ENCODE results near the gene SLC39A11.
"Not testable (repeated sequence)": the region's sequence is repeated elsewhere in the genome, so short reads cannot be mapped to it uniquely, and the experiment has no call there.

Gene SLC39A11

GRCh38 chr17:72734613-72735012 is 357.9 kb downstream of the SLC39A11 start:
- no peak for DNase-seq

GRCh38 chr17:72733619-72734282 is 358.7 kb downstream of the SLC39A11 start:
- DNase-seq = no peak

GRCh38 chr17:72732893-72733618 is 359.4 kb downstream of the SLC39A11 start:
- DNase-seq = no peak

GRCh38 chr17:72730077-72730476 is 362.4 kb downstream of the SLC39A11 start:
- no peak for DNase-seq

- peak; percentile 8 for DNase-seq
Observed at GRCh38 chr17:72726936-72727335, 365.6 kb downstream of the SLC39A11 start.

GRCh38 chr17:72725433-72726068 is 366.9 kb downstream of the SLC39A11 start:
- DNase-seq = peak; percentile 64

- peak; percentile 75 for DNase-seq
Observed at GRCh38 chr17:72724267-72724666, 368.2 kb downstream of the SLC39A11 start.

- DNase-seq = no peak
Observed at GRCh38 chr17:72723711-72724110, 368.8 kb downstream of the SLC39A11 start.

GRCh38 chr17:72720494-72720825 is 372.0 kb downstream of the SLC39A11 start:
- DNase-seq = no peak

GRCh38 chr17:72719578-72720493 is 372.7 kb downstream of the SLC39A11 start:
- no peak for DNase-seq

- no peak for DNase-seq
Observed at GRCh38 chr17:72719206-72719577, 373.3 kb downstream of the SLC39A11 start.

- no peak for DNase-seq
Observed at GRCh38 chr17:72717676-72718075, 374.8 kb downstream of the SLC39A11 start.

GRCh38 chr17:72717276-72717675 is 375.2 kb downstream of the SLC39A11 start:
- DNase-seq = no peak

GRCh38 chr17:72715906-72716572 is 376.4 kb downstream of the SLC39A11 start:
- DNase-seq = peak; percentile 96

GRCh38 chr17:72714357-72714966 is 378.0 kb downstream of the SLC39A11 start:
- no peak for DNase-seq

- no peak for DNase-seq
Observed at GRCh38 chr17:72713701-72714100, 378.8 kb downstream of the SLC39A11 start.

- no peak for DNase-seq
Observed at GRCh38 chr17:72711521-72712310, 380.8 kb downstream of the SLC39A11 start.

GRCh38 chr17:72710834-72711233 is 381.7 kb downstream of the SLC39A11 start:
- DNase-seq = no peak

GRCh38 chr17:72710202-72710601 is 382.3 kb downstream of the SLC39A11 start:
- no peak for DNase-seq

- DNase-seq = not testable (repeated sequence)
Observed at GRCh38 chr17:72708682-72709081, 383.8 kb downstream of the SLC39A11 start.

GRCh38 chr17:72707881-72708280 is 384.6 kb downstream of the SLC39A11 start:
- DNase-seq = no peak

Measured in EL (cell line).